A549 (cell line): ENCODE measurements around the gene CLDN14. TPM values are rescaled to one million over a fixed set of nuclear protein-coding genes. Genes with fewer than 3 reads are reported as not detected.

ENCODE experiments used
- ATAC-seq, 2 experiments: fragments of 200-7000 bp in 1 of 2; fragments of >200 bp in 1 of 2; cut with Nextera tagmentation in 1 of 2; cut with Tn5 transposase in 1 of 2; 3 replicates each; pipeline versions ENCODE4 v1.8.0 to v1.9.1; 2018 to 2020; ENCODE audit warnings: mild to moderate bottlenecking in 1 of 2, moderate library complexity in 1 of 2
- CTCF ChIA-PET: fragments of 300-600 bp; sonication (Branson Sonifier 250); formaldehyde crosslinking; extraction: SDS; loops from one replicate; lab custom pipeline; 2021; ENCODE audit warnings: antibody characterized with exemption, inconsistent platforms; lab: Yijun Ruan, JAX
- POLR2A ChIA-PET: fragments of 350-600 bp; formaldehyde crosslinking; extraction: SDS; loops from one replicate; lab custom pipeline; 2021; ENCODE audit warnings: antibody characterized with exemption, inconsistent platforms; lab: Yijun Ruan, JAX
- DNase-seq, 2 experiments: peaks; one replicate each; pipeline versions ENCODE4 v3.0.0 to v3.0.0-alpha.2; 2011 to 2016; ENCODE audit warnings: low read depth in 1 of 2, low spot score in 1 of 2
- FAIRE-seq: peaks from 2 replicates; lab custom pipeline; 2011; peaks lifted over from hg19 to GRCh38; lab: Jason Lieb, UNC
- H3K27ac ChIP-seq, 2 experiments: fragments of >200 bp; sonication (Bioruptor Twin); formaldehyde crosslinking; 3 replicates each; pipeline ENCODE4 v1.5.1; 2016 to 2017
- H3K4me1 ChIP-seq: fragments of >200 bp; sonication (Bioruptor Twin); formaldehyde crosslinking; 3 replicates; pipeline ENCODE4 v1.6.1; 2016
- H3K4me2 ChIP-seq: fragments of >200 bp; sonication (Bioruptor Twin); formaldehyde crosslinking; 3 replicates; pipeline ENCODE4 v1.6.1; 2016
- H3K4me3 ChIP-seq: fragments of >200 bp; sonication (Bioruptor Twin); formaldehyde crosslinking; 3 replicates; pipeline ENCODE4 v1.5.1; 2016
- H3K9me3 ChIP-seq: fragments of >200 bp; sonication (Bioruptor Twin); formaldehyde crosslinking; 3 replicates; pipeline ENCODE4 v1.6.1; 2016
- BHLHE40 ChIP-seq: IDR thresholded peaks from 2 replicates; pipeline ENCODE4 v1.6.1; 2012; ENCODE audit warnings: low read depth, low read length, inconsistent platforms
- CBX2 ChIP-seq: fragments of 200-600 bp; sonication (generic); IDR thresholded peaks from 2 replicates; pipeline ENCODE4 v1.6.1; 2016; ENCODE audit warnings: low read depth, mild to moderate bottlenecking, borderline replicate concordance
- CBX8 ChIP-seq: fragments of 200-600 bp; sonication (generic); IDR thresholded peaks from 2 replicates; pipeline ENCODE4 v1.6.1; 2016
- CEBPB ChIP-seq, 2 experiments: fragments of >200 bp in 1 of 2; sonication (Bioruptor Twin) in 1 of 2; formaldehyde crosslinking in 1 of 2; IDR thresholded peaks; 2 replicates each; pipeline ENCODE4 v1.6.1; 2012 to 2016
- EHF ChIP-seq: fragments of 250-450 bp; sonication (Bioruptor Pico); IDR thresholded peaks from 2 replicates; pipeline ENCODE4 v1.5.0; 2020; ENCODE audit warnings: mild to moderate bottlenecking
- EHMT2 ChIP-seq: fragments of 200-600 bp; sonication (generic); IDR thresholded peaks from 2 replicates; pipeline ENCODE4 v1.6.1; 2016; ENCODE audit warnings: antibody characterized with exemption, low read depth, mild to moderate bottlenecking, moderate library complexity
- GATA3 ChIP-seq: IDR thresholded peaks from 2 replicates; pipeline ENCODE4 v1.6.1; 2012; ENCODE audit warnings: borderline replicate concordance
- HEYL ChIP-seq: fragments of 250-450 bp; sonication (Bioruptor Pico); IDR thresholded peaks from 2 replicates; pipeline ENCODE4 v1.8.0; 2021; ENCODE audit warnings: mild to moderate bottlenecking, moderate library complexity
- HOXA7 ChIP-seq: fragments of 250-450 bp; sonication (Bioruptor Pico); IDR thresholded peaks from 2 replicates; pipeline ENCODE4 v1.5.0; 2020; ENCODE audit warnings: mild to moderate bottlenecking, moderate library complexity
- HOXB13 ChIP-seq: fragments of 250-450 bp; sonication (Bioruptor Pico); IDR thresholded peaks from 2 replicates; pipeline ENCODE4 v1.5.0; 2020; ENCODE audit warnings: low read depth, mild to moderate bottlenecking, moderate library complexity
- JUN ChIP-seq, 2 experiments: fragments of >200 bp; sonication (Bioruptor Twin); formaldehyde crosslinking; IDR thresholded peaks; 2 replicates in 1 of 2; 3 replicates in 1 of 2; pipeline ENCODE4 v1.6.1; 2016 to 2017
- JUNB ChIP-seq: fragments of >200 bp; sonication (Bioruptor Twin); formaldehyde crosslinking; IDR thresholded peaks from 2 replicates; pipeline ENCODE4 v1.6.1; 2016
- KDM5A ChIP-seq: fragments of 200-600 bp; sonication (generic); IDR thresholded peaks from 2 replicates; pipeline ENCODE4 v1.6.1; 2016; ENCODE audit warnings: antibody characterized with exemption, mild to moderate bottlenecking
- MAFK ChIP-seq: fragments of 450-650 bp; IDR thresholded peaks from 2 replicates; pipeline ENCODE4 v1.6.1; 2014; ENCODE audit not compliant: partially characterized antibody
- MAX ChIP-seq: IDR thresholded peaks from 2 replicates; pipeline ENCODE4 v1.6.1; 2012
- MYC ChIP-seq: IDR thresholded peaks from 2 replicates; pipeline ENCODE4 v1.6.1; 2012; ENCODE audit warnings: mild to moderate bottlenecking, inconsistent platforms, low read length, improper control_type of control experiment, borderline replicate concordance
- NPAS2 ChIP-seq: fragments of 250-450 bp; sonication (Bioruptor Pico); IDR thresholded peaks from 2 replicates; pipeline ENCODE4 v1.8.0; 2022; ENCODE audit warnings: mild to moderate bottlenecking, moderate library complexity, borderline replicate concordance
- POLR2A ChIP-seq: IDR thresholded peaks from 2 replicates; pipeline ENCODE4 v1.6.1; 2012; ENCODE audit warnings: mild to moderate bottlenecking, low read length
- POLR2AphosphoS2 ChIP-seq: conservative IDR thresholded peaks from 2 replicates; pipeline ENCODE4 v1.6.1; 2012; ENCODE audit warnings: low read length, improper control_type of control experiment, inconsistent platforms
- RARB ChIP-seq: fragments of 250-450 bp; sonication (Bioruptor Pico); IDR thresholded peaks from 2 replicates; pipeline ENCODE4 v1.8.0; 2021; ENCODE audit warnings: mild to moderate bottlenecking, moderate library complexity
- RCOR1 ChIP-seq: fragments of 150-350 bp; IDR thresholded peaks from 2 replicates; pipeline ENCODE4 v1.6.1; 2014; ENCODE audit warnings: antibody characterized with exemption, low read length, low read depth
- ZC3H11A ChIP-seq: fragments of 450-650 bp; IDR thresholded peaks from 2 replicates; pipeline ENCODE4 v1.6.1; 2014; ENCODE audit warnings: antibody characterized with exemption, mild to moderate bottlenecking
- ZFP36 ChIP-seq: fragments of 450-650 bp; IDR thresholded peaks from 2 replicates; pipeline ENCODE4 v1.6.1; 2014; ENCODE audit warnings: borderline replicate concordance; ENCODE audit not compliant: partially characterized antibody
- ZSCAN20 ChIP-seq: fragments of 250-450 bp; sonication (Bioruptor Pico); IDR thresholded peaks from 2 replicates; pipeline ENCODE4 v1.8.0; 2022; ENCODE audit warnings: mild to moderate bottlenecking, moderate library complexity
- WGBS: methylation state at CpG from one replicate; pipeline ENCODE4 v1.1.6; 2017; ENCODE audit errors: missing lambda C conversion rate; 5-methylcytosine and 5-hydroxymethylcytosine counted together
- polyA plus RNA-seq, 4 experiments: library from polyadenylated mRNA; depleted of rRNA in 3 of 4; stranded (reverse); fragments of >200 nt; fragmentation: RNase III in 1 of 4; extraction: RNeasy Plus Mini Kit Qiagen cat#74134 plus additional on column Dnase treatment in 1 of 4; gene quantifications; 2 replicates in 3 of 4; 3 replicates in 1 of 4; pipeline ENCODE4 v1.2.3, GENCODE V29; 2011 to 2017
- TF ChIP-seq, protein P1 (sequence below): fragments of 250-450 bp; sonication (Bioruptor Pico); IDR thresholded peaks from 2 replicates; pipeline ENCODE4 v1.5.0; 2021; ENCODE audit warnings: mild to moderate bottlenecking, moderate library complexity, borderline replicate concordance
- TF ChIP-seq, protein P2 (sequence below): fragments of 150-350 bp; IDR thresholded peaks from 2 replicates; pipeline ENCODE4 v1.6.1; 2014; ENCODE audit warnings: low read depth, mild to moderate bottlenecking, low read length
- TF ChIP-seq, protein P3 (sequence below): fragments of >200 bp; sonication (Bioruptor Twin); formaldehyde crosslinking; IDR thresholded peaks from 3 replicates; pipeline ENCODE4 v1.6.1; 2016
- TF ChIP-seq, protein P4 (sequence below): fragments of 200-600 bp; sonication (generic); IDR thresholded peaks from 2 replicates; pipeline ENCODE4 v1.6.1; 2016; ENCODE audit warnings: antibody characterized with exemption, mild to moderate bottlenecking, moderate library complexity

CLDN14 gene
- polyA plus RNA-seq, 2 of the 4 experiments (the other 2 are of a cell fraction) = not detected

- TF ChIP-seq CBX2 = no peak
- TF ChIP-seq, protein P1, sequence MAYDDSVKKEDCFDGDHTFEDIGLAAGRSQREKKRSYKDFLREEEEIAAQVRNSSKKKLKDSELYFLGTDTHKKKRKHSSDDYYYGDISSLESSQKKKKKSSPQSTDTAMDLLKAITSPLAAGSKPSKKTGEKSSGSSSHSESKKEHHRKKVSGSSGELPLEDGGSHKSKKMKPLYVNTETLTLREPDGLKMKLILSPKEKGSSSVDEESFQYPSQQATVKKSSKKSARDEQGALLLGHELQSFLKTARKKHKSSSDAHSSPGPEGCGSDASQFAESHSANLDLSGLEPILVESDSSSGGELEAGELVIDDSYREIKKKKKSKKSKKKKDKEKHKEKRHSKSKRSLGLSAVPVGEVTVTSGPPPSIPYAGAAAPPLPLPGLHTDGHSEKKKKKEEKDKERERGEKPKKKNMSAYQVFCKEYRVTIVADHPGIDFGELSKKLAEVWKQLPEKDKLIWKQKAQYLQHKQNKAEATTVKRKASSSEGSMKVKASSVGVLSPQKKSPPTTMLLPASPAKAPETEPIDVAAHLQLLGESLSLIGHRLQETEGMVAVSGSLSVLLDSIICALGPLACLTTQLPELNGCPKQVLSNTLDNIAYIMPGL (CRISPR knock-in tag) = no peak
- no peak for TF ChIP-seq RARB (CRISPR knock-in tag)
- no peak for TF ChIP-seq CBX8
Observed at GRCh38 chr21:36482181-36482580, 2.3 kb upstream of the CLDN14 start (continued).

DNA sequence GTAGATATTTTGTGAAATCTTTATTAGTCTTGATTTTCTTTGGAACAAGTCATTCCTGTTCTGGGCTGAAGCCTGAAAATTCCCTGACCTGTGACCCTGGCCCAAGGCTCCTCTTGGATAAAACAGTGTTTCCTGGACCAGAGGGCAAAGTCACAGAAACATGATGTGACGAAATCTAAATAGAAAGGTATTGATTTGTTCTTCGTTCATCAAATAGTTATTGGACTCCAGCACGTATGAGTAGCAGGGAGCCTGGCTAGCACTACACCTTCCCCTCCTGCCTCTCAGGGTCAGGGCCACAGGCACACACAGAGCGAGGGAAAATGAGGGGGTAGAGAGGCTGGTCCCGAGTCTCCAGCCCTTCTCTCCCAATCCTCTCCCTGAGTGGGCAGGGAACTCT, 1.7 kb upstream of the CLDN14 start:
- TF ChIP-seq MAX = no peak
- no peak for TF ChIP-seq CEBPB (IDR thresholded peaks at IDR 0.05)
- TF ChIP-seq ZSCAN20 = no peak
- no peak for TF ChIP-seq ZFP36
- TF ChIP-seq EHMT2 = no peak
- no peak for TF ChIP-seq MYC
- TF ChIP-seq, protein P1 (CRISPR knock-in tag) = no peak
- TF ChIP-seq, protein P2, sequence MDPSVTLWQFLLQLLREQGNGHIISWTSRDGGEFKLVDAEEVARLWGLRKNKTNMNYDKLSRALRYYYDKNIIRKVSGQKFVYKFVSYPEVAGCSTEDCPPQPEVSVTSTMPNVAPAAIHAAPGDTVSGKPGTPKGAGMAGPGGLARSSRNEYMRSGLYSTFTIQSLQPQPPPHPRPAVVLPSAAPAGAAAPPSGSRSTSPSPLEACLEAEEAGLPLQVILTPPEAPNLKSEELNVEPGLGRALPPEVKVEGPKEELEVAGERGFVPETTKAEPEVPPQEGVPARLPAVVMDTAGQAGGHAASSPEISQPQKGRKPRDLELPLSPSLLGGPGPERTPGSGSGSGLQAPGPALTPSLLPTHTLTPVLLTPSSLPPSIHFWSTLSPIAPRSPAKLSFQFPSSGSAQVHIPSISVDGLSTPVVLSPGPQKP = no peak
- no peak for TF ChIP-seq RCOR1
- TF ChIP-seq JUNB = no peak
- TF ChIP-seq CBX2 = no peak
- TF ChIP-seq GATA3 = no peak
- no peak for TF ChIP-seq HEYL (CRISPR knock-in tag)
- TF ChIP-seq HOXA7 (CRISPR knock-in tag) = no peak
- TF ChIP-seq JUN (IDR thresholded peaks at IDR 0.05) = no peak
- no peak for TF ChIP-seq KDM5A
- TF ChIP-seq POLR2A = no peak
- Histone ChIP-seq H3K4me2 (no peak overlapping the region), H3K9me3 (no peaks in the 10 kb centered on the region), H3K4me3 (no peak overlapping the region), H3K27ac (peak overlapping the region in 1 of 2 experiments; percentile 16; a peak in 1 of 6 replicates), H3K4me1 (peaks cover 36% of the 10 kb centered on the region)
- no peak for FAIRE-seq
- ATAC-seq = no peak
- POLR2A ChIA-PET = interaction anchor here (0.9 kb wide), 1 partner anchor 52 kb away, joined by 3 read pairs; no protein-coding TSS in a partner anchor
- WGBS = 82% methylated on average over 5 of the region's 5 CpGs
- CTCF ChIA-PET = no interaction called here
- no peak for DNase-seq

GRCh38 chr21:36480618-36481017, 696 bp upstream of the CLDN14 start:
- WGBS = 94% methylated on average over 12 of the region's 12 CpGs
- no peak for TF ChIP-seq HOXB13 (CRISPR knock-in tag)
- no peak for TF ChIP-seq POLR2AphosphoS2
- TF ChIP-seq CBX8 = no peak
- TF ChIP-seq MAFK = no peak
- no peak for TF ChIP-seq ZC3H11A
- no peak for TF ChIP-seq BHLHE40
- no peak for TF ChIP-seq NPAS2 (CRISPR knock-in tag)
- no peak for TF ChIP-seq JUN (IDR thresholded peaks at IDR 0.05)
- TF ChIP-seq RARB (CRISPR knock-in tag) = no peak
- no peak for TF ChIP-seq EHF (CRISPR knock-in tag)
- TF ChIP-seq, protein P3, sequence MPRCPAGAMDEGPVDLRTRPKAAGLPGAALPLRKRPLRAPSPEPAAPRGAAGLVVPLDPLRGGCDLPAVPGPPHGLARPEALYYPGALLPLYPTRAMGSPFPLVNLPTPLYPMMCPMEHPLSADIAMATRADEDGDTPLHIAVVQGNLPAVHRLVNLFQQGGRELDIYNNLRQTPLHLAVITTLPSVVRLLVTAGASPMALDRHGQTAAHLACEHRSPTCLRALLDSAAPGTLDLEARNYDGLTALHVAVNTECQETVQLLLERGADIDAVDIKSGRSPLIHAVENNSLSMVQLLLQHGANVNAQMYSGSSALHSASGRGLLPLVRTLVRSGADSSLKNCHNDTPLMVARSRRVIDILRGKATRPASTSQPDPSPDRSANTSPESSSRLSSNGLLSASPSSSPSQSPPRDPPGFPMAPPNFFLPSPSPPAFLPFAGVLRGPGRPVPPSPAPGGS = no peak
- TF ChIP-seq, protein P4, sequence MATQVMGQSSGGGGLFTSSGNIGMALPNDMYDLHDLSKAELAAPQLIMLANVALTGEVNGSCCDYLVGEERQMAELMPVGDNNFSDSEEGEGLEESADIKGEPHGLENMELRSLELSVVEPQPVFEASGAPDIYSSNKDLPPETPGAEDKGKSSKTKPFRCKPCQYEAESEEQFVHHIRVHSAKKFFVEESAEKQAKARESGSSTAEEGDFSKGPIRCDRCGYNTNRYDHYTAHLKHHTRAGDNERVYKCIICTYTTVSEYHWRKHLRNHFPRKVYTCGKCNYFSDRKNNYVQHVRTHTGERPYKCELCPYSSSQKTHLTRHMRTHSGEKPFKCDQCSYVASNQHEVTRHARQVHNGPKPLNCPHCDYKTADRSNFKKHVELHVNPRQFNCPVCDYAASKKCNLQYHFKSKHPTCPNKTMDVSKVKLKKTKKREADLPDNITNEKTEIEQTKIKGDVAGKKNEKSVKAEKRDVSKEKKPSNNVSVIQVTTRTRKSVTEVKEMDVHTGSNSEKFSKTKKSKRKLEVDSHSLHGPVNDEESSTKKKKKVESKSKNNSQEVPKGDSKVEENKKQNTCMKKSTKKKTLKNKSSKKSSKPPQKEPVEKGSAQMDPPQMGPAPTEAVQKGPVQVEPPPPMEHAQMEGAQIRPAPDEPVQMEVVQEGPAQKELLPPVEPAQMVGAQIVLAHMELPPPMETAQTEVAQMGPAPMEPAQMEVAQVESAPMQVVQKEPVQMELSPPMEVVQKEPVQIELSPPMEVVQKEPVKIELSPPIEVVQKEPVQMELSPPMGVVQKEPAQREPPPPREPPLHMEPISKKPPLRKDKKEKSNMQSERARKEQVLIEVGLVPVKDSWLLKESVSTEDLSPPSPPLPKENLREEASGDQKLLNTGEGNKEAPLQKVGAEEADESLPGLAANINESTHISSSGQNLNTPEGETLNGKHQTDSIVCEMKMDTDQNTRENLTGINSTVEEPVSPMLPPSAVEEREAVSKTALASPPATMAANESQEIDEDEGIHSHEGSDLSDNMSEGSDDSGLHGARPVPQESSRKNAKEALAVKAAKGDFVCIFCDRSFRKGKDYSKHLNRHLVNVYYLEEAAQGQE = no peak

More at GRCh38 chr21:36480618-36481017, 696 bp upstream of the CLDN14 start:
- FAIRE-seq (no peak), ATAC-seq (no peak), DNase-seq (no peak)
- peaks cover 37% of the 10 kb centered on the region for H3K4me1 ChIP-seq
- H3K4me3 ChIP-seq = no peak overlapping the region
- H3K4me2 ChIP-seq = no peak overlapping the region
- ChIA-PET CTCF (interaction anchor here (0.7 to 1.2 kb wide), 2 partner anchors 11 to 58 kb away, joined by 3 read pairs; no protein-coding TSS in a partner anchor), POLR2A (no interaction called here)
- H3K27ac ChIP-seq = peak overlapping the region in 1 of 2 experiments; percentile 87; a peak in 2 of 6 replicates
- no peaks in the 10 kb centered on the region for H3K9me3 ChIP-seq
